Smooth muscle cell (in vitro differentiated cells): Measurements from ENCODE around the gene ARHGAP26. TPM values are rescaled to one million over a fixed set of nuclear protein-coding genes. Genes with fewer than 3 reads are reported as not detected.

Experiments
- DNase-seq: peaks from one replicate; lab custom pipeline; 2025; ENCODE audit not compliant: unreplicated experiment; lab: John Stamatoyannopoulos, UW
- H2AFZ ChIP-seq: fragments of 200-600 bp; sonication (generic); 2 replicates; pipeline ENCODE4 v1.6.0; 2016; ENCODE audit warnings: antibody characterized with exemption, low read depth, mild to moderate bottlenecking
- H3F3A ChIP-seq: fragments of 200-600 bp; sonication (generic); 2 replicates; pipeline ENCODE4 v1.6.0; 2017; ENCODE audit warnings: antibody characterized with exemption, low read depth
- H3K27ac ChIP-seq: fragments of 200-600 bp; sonication (generic); 2 replicates; pipeline ENCODE4 v1.5.1; 2016; ENCODE audit warnings: low read depth, mild to moderate bottlenecking
- H3K27me3 ChIP-seq: fragments of 200-600 bp; sonication (generic); 2 replicates; pipeline ENCODE4 v1.6.1; 2016; ENCODE audit warnings: low read depth, mild to moderate bottlenecking
- H3K36me3 ChIP-seq: fragments of 200-600 bp; sonication (generic); 2 replicates; pipeline ENCODE4 v1.5.1; 2016; ENCODE audit warnings: low read depth
- H3K4me1 ChIP-seq: fragments of 200-600 bp; sonication (generic); 2 replicates; pipeline ENCODE4 v1.5.1; 2016; ENCODE audit warnings: low read depth
- H3K4me2 ChIP-seq: fragments of 200-600 bp; sonication (generic); 2 replicates; pipeline ENCODE4 v1.6.0; 2016; ENCODE audit warnings: mild to moderate bottlenecking
- H3K4me3 ChIP-seq: fragments of 200-600 bp; sonication (generic); 2 replicates; pipeline ENCODE4 v1.5.1; 2016; ENCODE audit warnings: mild to moderate bottlenecking
- H3K79me2 ChIP-seq: fragments of 200-600 bp; sonication (generic); 2 replicates; pipeline ENCODE4 v1.6.0; 2016; ENCODE audit warnings: low read depth, mild to moderate bottlenecking
- H3K9ac ChIP-seq: fragments of 200-600 bp; sonication (generic); 2 replicates; pipeline ENCODE4 v1.6.0; 2016; ENCODE audit warnings: low read depth
- H3K9me3 ChIP-seq: fragments of 200-600 bp; sonication (generic); replicated peaks from 2 replicates; pipeline ENCODE4 v1.5.1; 2016; ENCODE audit warnings: low read depth
- H4K20me1 ChIP-seq: fragments of 200-600 bp; sonication (generic); 2 replicates; pipeline ENCODE4 v1.6.0; 2016; ENCODE audit warnings: low read depth
- CTCF ChIP-seq: fragments of 200-600 bp; sonication (generic); IDR thresholded peaks from 2 replicates; pipeline ENCODE4 v1.5.1; 2017; ENCODE audit warnings: borderline replicate concordance, mild to moderate bottlenecking, antibody characterized with exemption; ENCODE audit not compliant: insufficient read depth, poor library complexity, severe bottlenecking
- WGBS: methylation state at CpG from one replicate; pipeline ENCODE4 v1.1.7; 2016; ENCODE audit warnings: low lambda C conversion rate; 5-methylcytosine and 5-hydroxymethylcytosine counted together
- polyA plus RNA-seq: library from polyadenylated mRNA; unstranded; fragments of >200 nt; fragmentation: Nextera tagmentation; extraction: Ambion mirVana; gene quantifications from 2 replicates; pipeline ENCODE4 v1.2.1, GENCODE V29; 2016
- total RNA-seq: library from RNA; depleted of rRNA; stranded (reverse); fragments of >200 nt; gene quantifications from 2 replicates; pipeline ENCODE4 v1.2.3, GENCODE V29; 2014

The ARHGAP26 gene
- total and polyA plus RNA-seq, 2 experiments from 2014 or later = 2.2 to 5.1 TPM

DNA sequence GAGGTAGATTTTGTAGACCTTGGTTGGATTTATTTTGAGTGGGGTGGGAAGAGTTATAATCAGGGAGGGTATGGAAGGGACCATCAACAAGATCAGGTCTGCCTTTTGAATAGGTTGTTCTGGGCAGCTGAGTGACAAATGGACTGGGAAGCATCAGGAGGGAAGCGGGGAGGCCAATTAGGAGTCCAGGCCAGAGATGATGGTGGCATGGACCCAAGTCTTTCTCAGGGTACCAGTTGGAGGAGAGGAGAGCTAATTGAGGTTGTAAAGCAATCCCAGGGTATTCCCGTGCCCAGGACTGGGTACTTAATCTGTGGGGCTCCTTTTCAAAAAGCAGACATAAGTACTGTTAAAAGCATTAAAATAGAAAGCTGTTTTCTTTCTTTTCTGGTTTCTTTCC lies 88.9 kb downstream of the ARHGAP26 start:
- H2AFZ ChIP-seq = no peak overlapping the region
- no peaks in the 10 kb centered on the region for H3K4me1 ChIP-seq
- peak overlapping the region; percentile 45 for H3K4me2 ChIP-seq
- H3K36me3 ChIP-seq = no peaks in the 10 kb centered on the region
- no peak for TF ChIP-seq CTCF
- no peaks in the 10 kb centered on the region for H3K9me3 ChIP-seq
- peak overlapping the region; percentile 57 for H3K27ac ChIP-seq
- H3K27me3 ChIP-seq = no peaks in the 10 kb centered on the region
- DNase-seq = no peak
- no peaks in the 10 kb centered on the region for H4K20me1 ChIP-seq
- H3K4me3 ChIP-seq = no peak overlapping the region
- peak overlapping the region; percentile 11 for H3K9ac ChIP-seq
- H3K79me2 ChIP-seq = no peaks in the 10 kb centered on the region
- no peaks in the 10 kb centered on the region for H3F3A ChIP-seq
- 88% methylated on average over 2 of the region's 2 CpGs for WGBS

DNA sequence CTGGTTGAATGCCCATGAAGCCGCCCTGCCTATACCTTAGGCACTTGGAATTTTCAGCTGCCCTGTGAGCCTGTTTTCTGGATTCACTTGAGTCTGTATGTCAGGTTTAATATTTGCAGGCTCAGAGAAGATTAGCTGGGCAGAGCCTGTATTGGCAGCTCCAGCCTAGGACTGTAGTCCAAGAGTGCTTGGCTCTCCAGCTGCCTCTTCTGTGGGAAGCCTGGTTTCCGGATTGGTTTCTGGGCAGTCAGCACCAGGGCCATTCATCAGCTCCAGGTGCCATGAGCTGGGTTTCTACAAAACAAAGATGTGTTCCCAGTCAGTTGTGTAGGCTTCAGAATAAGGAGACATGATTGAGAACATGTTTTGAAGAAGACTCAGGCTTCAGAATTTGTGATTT lies 90.1 kb downstream of the ARHGAP26 start:
- 95% methylated on average over 2 of the region's 2 CpGs for whole genome bisulfite sequencing
- no peak for TF ChIP-seq CTCF
- Histone ChIP-seq H3K4me1 (no peaks in the 10 kb centered on the region), H3K27ac (no peak overlapping the region), H3K9me3 (no peaks in the 10 kb centered on the region), H3K9ac (no peak overlapping the region), H3K36me3 (no peaks in the 10 kb centered on the region), H3K4me3 (no peak overlapping the region), H2AFZ (no peak overlapping the region), H3F3A (no peaks in the 10 kb centered on the region), H4K20me1 (no peaks in the 10 kb centered on the region), H3K27me3 (no peaks in the 10 kb centered on the region), H3K4me2 (no peak overlapping the region), H3K79me2 (no peaks in the 10 kb centered on the region)
- no peak for DNase-seq

- H4K20me1 ChIP-seq = no peaks in the 10 kb centered on the region
- no peak for DNase-seq
- H3K4me1 ChIP-seq = no peaks in the 10 kb centered on the region
- TF ChIP-seq CTCF = no peak
- no peaks in the 10 kb centered on the region for H3F3A ChIP-seq
- H3K9ac ChIP-seq = no peak overlapping the region
- no peaks in the 10 kb centered on the region for H3K9me3 ChIP-seq
- 90% methylated on average over 7 of the region's 7 CpGs for WGBS
- H3K4me3 ChIP-seq = no peak overlapping the region
- H3K79me2 ChIP-seq = no peaks in the 10 kb centered on the region
- no peaks in the 10 kb centered on the region for H3K27me3 ChIP-seq
- H2AFZ ChIP-seq = no peak overlapping the region
- no peaks in the 10 kb centered on the region for H3K36me3 ChIP-seq
- H3K27ac ChIP-seq = no peak overlapping the region
- no peak overlapping the region for H3K4me2 ChIP-seq
These were observed 90.8 kb downstream of the ARHGAP26 start for GRCh38 chr5:142861011-142861410.

- H3K9me3 ChIP-seq = no peaks in the 10 kb centered on the region
- no peaks in the 10 kb centered on the region for H3K27me3 ChIP-seq
- no peak overlapping the region for H3K4me2 ChIP-seq
- H3F3A ChIP-seq = no peaks in the 10 kb centered on the region
- no peak overlapping the region for H3K27ac ChIP-seq
- no peak for DNase-seq
- no peak overlapping the region for H3K9ac ChIP-seq
- no peak overlapping the region for H3K4me3 ChIP-seq
- H3K4me1 ChIP-seq = no peaks in the 10 kb centered on the region
- H3K36me3 ChIP-seq = no peaks in the 10 kb centered on the region
- TF ChIP-seq CTCF = no peak
- H2AFZ ChIP-seq = no peak overlapping the region
- WGBS = 56% methylated on average over 4 of the region's 4 CpGs
- H3K79me2 ChIP-seq = no peaks in the 10 kb centered on the region
- H4K20me1 ChIP-seq = no peaks in the 10 kb centered on the region
These were observed 92.4 kb downstream of the ARHGAP26 start for GRCh38 chr5:142862594-142862993.
